Caco-2 (cell line): ENCODE measurements around the gene HDAC2. TPM values are rescaled to one million over a fixed set of nuclear protein-coding genes. Genes with fewer than 3 reads are reported as not detected.
A peak's percentile ranks its signal among the peaks of the same experiment; 100 is the strongest.

Source experiments
- BruUV-seq: library from RNA; stranded (reverse); fragments of 400-500 nt; replicated peaks from 2 replicates; lab custom pipeline; 2021; lab: Mats Ljungman, UMichigan
- CTCF ChIA-PET: fragments of 300-600 bp; sonication (Branson Sonifier 250); formaldehyde crosslinking; loops from one replicate; lab custom pipeline; 2022; ENCODE audit warnings: antibody characterized with exemption; lab: Charles Lee
- POLR2A ChIA-PET: fragments of 300-600 bp; sonication (Branson Sonifier 250); formaldehyde crosslinking; loops from one replicate; lab custom pipeline; 2022; ENCODE audit warnings: antibody characterized with exemption; lab: Charles Lee
- DNase-seq, 2 experiments: peaks; one replicate each; pipeline versions ENCODE4 v3.0.0 to v3.0.0-alpha.2; 2020 to 2022
- H3K27me3 ChIP-seq: replicated peaks from 2 replicates; pipeline ENCODE4 v1.6.0; 2011; ENCODE audit warnings: low read length; ENCODE audit not compliant: control insufficient read depth, insufficient read depth
- H3K36me3 ChIP-seq: 2 replicates; pipeline ENCODE4 v1.5.1; 2011; ENCODE audit warnings: low read length; ENCODE audit not compliant: control insufficient read depth, insufficient read depth
- H3K4me1 ChIP-seq: fragments of 250-450 bp; sonication (Bioruptor Pico); 2 replicates; pipeline ENCODE4 v1.5.1; 2020; ENCODE audit warnings: mild to moderate bottlenecking
- H3K4me3 ChIP-seq: 2 replicates; pipeline ENCODE4 v1.5.1; 2011; ENCODE audit warnings: low read depth, mild to moderate bottlenecking, control low read depth, low read length
- H3K9me3 ChIP-seq: fragments of 250-450 bp; sonication (Bioruptor Pico); 2 replicates; pipeline ENCODE4 v1.5.1; 2020; ENCODE audit warnings: mild to moderate bottlenecking, moderate library complexity
- H3K27ac Mint-ChIP-seq: one replicate; pipeline ENCODE4 v1.8.0; 2022; ENCODE audit warnings: mixed read lengths; ENCODE audit not compliant: unreplicated experiment
- H3K27me3 Mint-ChIP-seq: one replicate; pipeline ENCODE4 v1.8.0; 2022; ENCODE audit warnings: mixed read lengths; ENCODE audit not compliant: insufficient read depth, unreplicated experiment
- H3K36me3 Mint-ChIP-seq: one replicate; pipeline ENCODE4 v1.8.0; 2022; ENCODE audit warnings: mild to moderate bottlenecking, mixed read lengths; ENCODE audit not compliant: insufficient read depth, unreplicated experiment
- H3K4me1 Mint-ChIP-seq: one replicate; pipeline ENCODE4 v1.8.0; 2022; ENCODE audit warnings: low read depth, mixed read lengths; ENCODE audit not compliant: unreplicated experiment
- H3K4me3 Mint-ChIP-seq: one replicate; pipeline ENCODE4 v1.8.0; 2022; ENCODE audit warnings: mild to moderate bottlenecking, moderate library complexity, mixed read lengths; ENCODE audit not compliant: unreplicated experiment
- H3K9me3 Mint-ChIP-seq: one replicate; pipeline ENCODE4 v1.8.0; 2022; ENCODE audit warnings: mixed read lengths; ENCODE audit not compliant: unreplicated experiment
- CTCF ChIP-seq, 2 experiments: fragments of 200-600 bp in 1 of 2; IDR thresholded peaks; 1 replicate in 1 of 2; 2 replicates in 1 of 2; pipeline versions ENCODE4 v1.5.1 to v1.8.0; 2011 to 2022; ENCODE audit warnings: antibody characterized with exemption in 1 of 2, control low read depth in 1 of 2, inconsistent platforms in 1 of 2, low read depth in 1 of 2, low read length in 1 of 2, mild to moderate bottlenecking in 1 of 2, moderate library complexity in 1 of 2; ENCODE audit not compliant: insufficient read depth in 1 of 2, severe bottlenecking in 1 of 2, unreplicated experiment in 1 of 2
- intact Hi-C: fragments of 100-400 bp; cut with micrococcal nuclease; formaldehyde crosslinking; loops from one replicate; pipeline ENCODE4 v1.10.0; 2022; ENCODE audit not compliant: unreplicated experiment
- total RNA-seq: library from RNA; stranded (reverse); gene quantifications from 2 replicates; pipeline ENCODE4 v1.2.3, GENCODE V29; 2022

The HDAC2 gene
- total RNA-seq, 1 experiment from 2014 or later, result 201 TPM

GRCh38 chr6:114010540-114010939 is 39.6 kb upstream of the HDAC2 start:
- Mint-ChIP-seq H3K9me3 (no peaks in the 10 kb centered on the region), H3K27me3 (no peaks in the 10 kb centered on the region), H3K4me3 (no peak overlapping the region), H3K4me1 (peaks cover 6% of the 10 kb centered on the region), H3K27ac (no peak overlapping the region), H3K36me3 (peaks cover 48% of the 10 kb centered on the region)
- DNase-seq, result peak; percentile 31 to 47
- Histone ChIP-seq H3K4me1 (peaks cover 33% of the 10 kb centered on the region), H3K36me3 (no peaks in the 10 kb centered on the region), H3K9me3 (no peaks in the 10 kb centered on the region), H3K4me3 (peak overlapping the region; percentile 36), H3K27me3 (no peaks in the 10 kb centered on the region)
- no TSS peak for BruUV-seq
- intact Hi-C loops, result no loop called here
- TF ChIP-seq CTCF (IDR thresholded peaks at IDR 0.05; ENCODE audit: insufficient read depth in 1 of 2, low read depth in 1 of 2, low read length in 1 of 2, severe bottlenecking in 1 of 2, unreplicated experiment in 1 of 2), result no peak
- CTCF ChIA-PET, result interaction anchor here (2.0 kb wide), 1 partner anchor 15 kb away, joined by 12 read pairs; no protein-coding TSS in a partner anchor
- POLR2A ChIA-PET, result interaction anchor here (0.6 kb wide), 2 partner anchors 15 to 182 kb away, joined by 4 to 5 read pairs; no protein-coding TSS in a partner anchor

GRCh38 chr6:114009192-114009591 is 38.2 kb upstream of the HDAC2 start:
- H3K4me3 ChIP-seq, result peak overlapping the region; percentile 36
- DNase-seq, result no peak
- H3K27ac Mint-ChIP-seq, result no peak overlapping the region
- H3K4me3 Mint-ChIP-seq, result no peak overlapping the region
- H3K9me3 ChIP-seq, result no peaks in the 10 kb centered on the region
- H3K9me3 Mint-ChIP-seq, result no peaks in the 10 kb centered on the region
- no peaks in the 10 kb centered on the region for H3K36me3 ChIP-seq
- ChIA-PET POLR2A (interaction anchor here (0.7 to 1.0 kb wide), 2 partner anchors 12 to 13 kb away, joined by 3 read pairs; no protein-coding TSS in a partner anchor), CTCF (no interaction called here)
- H3K27me3 Mint-ChIP-seq, result no peaks in the 10 kb centered on the region
- TF ChIP-seq CTCF (IDR thresholded peaks at IDR 0.05; ENCODE audit: insufficient read depth in 1 of 2, low read depth in 1 of 2, low read length in 1 of 2, severe bottlenecking in 1 of 2, unreplicated experiment in 1 of 2), result no peak
- peaks cover 60% of the 10 kb centered on the region for H3K36me3 Mint-ChIP-seq
- peaks cover 6% of the 10 kb centered on the region for H3K4me1 Mint-ChIP-seq
- no peaks in the 10 kb centered on the region for H3K27me3 ChIP-seq
- H3K4me1 ChIP-seq, result peaks cover 31% of the 10 kb centered on the region
- intact Hi-C loops, result no loop called here
- BruUV-seq, result no TSS peak

GRCh38 chr6:114008331-114008730 is 37.4 kb upstream of the HDAC2 start:
- no peaks in the 10 kb centered on the region for H3K9me3 Mint-ChIP-seq
- no peak for TF ChIP-seq CTCF (IDR thresholded peaks at IDR 0.05; ENCODE audit: insufficient read depth in 1 of 2, low read depth in 1 of 2, low read length in 1 of 2, severe bottlenecking in 1 of 2, unreplicated experiment in 1 of 2)
- intact Hi-C loops, result no loop called here
- peak overlapping the region; percentile 17; the same call in 1 of the 2 replicates for H3K4me3 ChIP-seq
- H3K27me3 Mint-ChIP-seq, result no peaks in the 10 kb centered on the region
- ChIA-PET POLR2A (no interaction called here), CTCF (no interaction called here)
- H3K27me3 ChIP-seq, result no peaks in the 10 kb centered on the region
- H3K4me3 Mint-ChIP-seq, result no peak overlapping the region
- no peaks in the 10 kb centered on the region for H3K9me3 ChIP-seq
- no peak for DNase-seq
- BruUV-seq, result no TSS peak
- H3K27ac Mint-ChIP-seq, result no peak overlapping the region
- H3K36me3 ChIP-seq, result no peaks in the 10 kb centered on the region
- peaks cover 66% of the 10 kb centered on the region for H3K36me3 Mint-ChIP-seq
- H3K4me1 ChIP-seq, result peaks cover 31% of the 10 kb centered on the region
- peaks cover 6% of the 10 kb centered on the region for H3K4me1 Mint-ChIP-seq
